CD4-positive, alpha-beta memory T cell (primary cell): ENCODE data around the gene ATP9B. TPM values are rescaled to one million over a fixed set of nuclear protein-coding genes. Genes with fewer than 3 reads are reported as not detected.
"Not testable (repeated sequence)": the region's sequence is repeated elsewhere in the genome, so short reads cannot be mapped to it uniquely, and the experiment has no call there.

Experiments
- CTCF ChIA-PET: fragments of 350-600 bp; sonication (Branson Sonifier 250); formaldehyde crosslinking; loops from one replicate; lab custom pipeline; 2021; ENCODE audit warnings: inconsistent platforms; ENCODE audit not compliant: partially characterized antibody; lab: Charles Lee
- POLR2A ChIA-PET: fragments of 350-600 bp; sonication (Branson Sonifier 250); formaldehyde crosslinking; loops from one replicate; lab custom pipeline; 2021; ENCODE audit not compliant: partially characterized antibody; lab: Charles Lee
- DNase-seq, 5 donors: peaks; one replicate each; pipeline versions ENCODE4 v3.0.0 to v3.0.0-alpha.2; 2020 to 2022; ENCODE audit warnings: mixed read lengths in 1 of 5
- H3K27ac ChIP-seq: one replicate; pipeline ENCODE4 v1.7.0; 2013; ENCODE audit warnings: low read depth, low read length
- H3K27me3 ChIP-seq: 2 replicates; pipeline ENCODE4 v1.7.0; 2013; ENCODE audit warnings: mild to moderate bottlenecking, low read length, moderate library complexity; ENCODE audit not compliant: insufficient read depth
- H3K36me3 ChIP-seq: 2 replicates; pipeline ENCODE4 v1.7.0; 2013; ENCODE audit warnings: mild to moderate bottlenecking, low read length, moderate library complexity; ENCODE audit not compliant: insufficient read depth
- H3K4me1 ChIP-seq: 2 replicates; pipeline ENCODE4 v1.7.0; 2013; ENCODE audit warnings: mild to moderate bottlenecking, low read length, moderate library complexity; ENCODE audit not compliant: insufficient read depth
- H3K4me3 ChIP-seq, 2 donors: one replicate each; pipeline ENCODE4 v1.7.0; 2013; ENCODE audit warnings: low read length in 2 of 2, mild to moderate bottlenecking in 1 of 2
- H3K9me3 ChIP-seq, 2 donors: one replicate each; pipeline ENCODE4 v1.7.0; 2013; ENCODE audit warnings: low read length in 2 of 2, control low read depth in 1 of 2; ENCODE audit not compliant: control insufficient read depth in 1 of 2
- H3K27ac Mint-ChIP-seq, 7 donors: one replicate each; pipeline ENCODE4 v1.8.0; 2020 to 2021; ENCODE audit warnings: mixed read lengths in 7 of 7, mild to moderate bottlenecking in 6 of 7, inconsistent platforms in 3 of 7, moderate library complexity in 3 of 7
- H3K27me3 Mint-ChIP-seq, 2 donors: one replicate each; pipeline ENCODE4 v1.8.0; 2020 to 2021; ENCODE audit warnings: mixed read lengths in 2 of 2
- H3K36me3 Mint-ChIP-seq, 2 donors: one replicate each; pipeline ENCODE4 v1.8.0; 2020 to 2021; ENCODE audit warnings: mixed read lengths in 2 of 2, inconsistent platforms in 1 of 2, mild to moderate bottlenecking in 1 of 2
- H3K4me1 Mint-ChIP-seq, 4 donors: one replicate each; pipeline ENCODE4 v1.8.0; 2020 to 2021; ENCODE audit warnings: mixed read lengths in 4 of 4, mild to moderate bottlenecking in 1 of 4
- H3K4me3 Mint-ChIP-seq, 8 donors: one replicate each; pipeline ENCODE4 v1.8.0; 2020 to 2021; ENCODE audit warnings: mixed read lengths in 8 of 8, mild to moderate bottlenecking in 7 of 8, moderate library complexity in 6 of 8, inconsistent platforms in 3 of 8
- H3K9me3 Mint-ChIP-seq, 8 donors: one replicate each; pipeline ENCODE4 v1.8.0; 2020 to 2021; ENCODE audit warnings: mixed read lengths in 8 of 8, mild to moderate bottlenecking in 5 of 8, inconsistent platforms in 3 of 8, moderate library complexity in 1 of 8
- intact Hi-C: fragments of 100-400 bp; cut with micrococcal nuclease; formaldehyde crosslinking; loops from one replicate; pipeline ENCODE4 v1.15.1; 2023
- polyA plus RNA-seq, 2 donors: library from polyadenylated mRNA; unstranded; fragments of 300-500 nt; fragmentation: Illumina TruSeq; gene quantifications; one replicate each; pipeline ENCODE4 v1.2.3, GENCODE V29; 2021
- total RNA-seq, 2 experiments: library from RNA; stranded (reverse); gene quantifications; one replicate each; pipeline ENCODE4 v1.2.3, GENCODE V29; 2021

Gene ATP9B
- total and polyA plus RNA-seq, 4 experiments from 2014 or later: 11.8 to 76.4 (median 49.9) TPM

GRCh38 chr18:79322441-79322840 is 253.2 kb downstream of the ATP9B start:
- peaks cover 10% of the 10 kb centered on the region for H3K4me1 ChIP-seq
- no peak for DNase-seq
- intact Hi-C loops: no loop called here
- H3K36me3 Mint-ChIP-seq: peaks cover 35 to 38% of the 10 kb centered on the region in 2 donors
- ChIA-PET CTCF (no interaction called here), POLR2A (no interaction called here)
- H3K9me3 Mint-ChIP-seq: no peaks in the 10 kb centered on the region
- no peak overlapping the region for H3K4me3 Mint-ChIP-seq
- H3K36me3 ChIP-seq: peaks cover 3% of the 10 kb centered on the region
- H3K9me3 ChIP-seq: no peaks in the 10 kb centered on the region
- H3K27me3 Mint-ChIP-seq: no peaks in the 10 kb centered on the region
- no peak overlapping the region for H3K4me3 ChIP-seq
- H3K4me1 Mint-ChIP-seq: peaks cover 14 to 21% (median 17%) of the 10 kb centered on the region in 4 donors
- peak overlapping the region in 1 of 7 donors; percentile 46 for H3K27ac Mint-ChIP-seq
- H3K27ac ChIP-seq: no peak overlapping the region
- no peaks in the 10 kb centered on the region for H3K27me3 ChIP-seq

- Histone ChIP-seq H3K27me3 (no peaks in the 10 kb centered on the region), H3K36me3 (peaks cover 3% of the 10 kb centered on the region), H3K4me1 (peaks cover under 1% of the 10 kb centered on the region), H3K9me3 (no peaks in the 10 kb centered on the region), H3K27ac (no peak overlapping the region), H3K4me3 (no peak overlapping the region)
- Mint-ChIP-seq H3K27me3 (no peaks in the 10 kb centered on the region), H3K27ac (no peak overlapping the region), H3K9me3 (no peaks in the 10 kb centered on the region), H3K36me3 (peaks cover 30 to 35% of the 10 kb centered on the region in 2 donors), H3K4me3 (no peak overlapping the region), H3K4me1 (peaks cover 4 to 16% (median 8%) of the 10 kb centered on the region in 4 donors)
- ChIA-PET CTCF (no interaction called here), POLR2A (no interaction called here)
- intact Hi-C loops: no loop called here
- no peak for DNase-seq
These were observed 254.3 kb downstream of the ATP9B start for GRCh38 chr18:79323471-79323870.

- no peaks in the 10 kb centered on the region for H3K9me3 Mint-ChIP-seq
- CTCF ChIA-PET: no interaction called here
- Histone ChIP-seq H3K4me3 (no peak overlapping the region), H3K36me3 (peaks cover 14% of the 10 kb centered on the region), H3K27me3 (no peaks in the 10 kb centered on the region), H3K9me3 (no peaks in the 10 kb centered on the region), H3K27ac (no peak overlapping the region), H3K4me1 (no peaks in the 10 kb centered on the region)
- H3K4me3 Mint-ChIP-seq: no peak overlapping the region
- POLR2A ChIA-PET: no interaction called here
- intact Hi-C loops: no loop called here
- peaks cover 0 to 12% (median 5%) of the 10 kb centered on the region in 4 donors for H3K4me1 Mint-ChIP-seq
- no peaks in the 10 kb centered on the region for H3K27me3 Mint-ChIP-seq
- DNase-seq: no peak
- peak overlapping the region; percentile 7 to 81 (median 48) for H3K27ac Mint-ChIP-seq
- peaks cover 31 to 32% of the 10 kb centered on the region in 2 donors for H3K36me3 Mint-ChIP-seq
These were observed 257.4 kb downstream of the ATP9B start for GRCh38 chr18:79326413-79327198.

GRCh38 chr18:79327199-79327721 is 258.1 kb downstream of the ATP9B start:
- Histone ChIP-seq H3K27ac (no peak overlapping the region), H3K27me3 (no peaks in the 10 kb centered on the region), H3K36me3 (peaks cover 14% of the 10 kb centered on the region), H3K4me1 (no peaks in the 10 kb centered on the region), H3K9me3 (no peaks in the 10 kb centered on the region), H3K4me3 (no peak overlapping the region)
- ChIA-PET CTCF (no interaction called here), POLR2A (no interaction called here)
- no peaks in the 10 kb centered on the region for H3K9me3 Mint-ChIP-seq
- H3K4me1 Mint-ChIP-seq: peaks cover 0 to 9% (median 5%) of the 10 kb centered on the region in 4 donors
- no peak overlapping the region for H3K4me3 Mint-ChIP-seq
- peak overlapping the region in 3 of 7 donors; percentile 49 to 69 (median 64) for H3K27ac Mint-ChIP-seq
- H3K27me3 Mint-ChIP-seq: no peaks in the 10 kb centered on the region
- DNase-seq: no peak
- H3K36me3 Mint-ChIP-seq: peaks cover 25 to 28% of the 10 kb centered on the region in 2 donors
- intact Hi-C loops: no loop called here

- H3K9me3 Mint-ChIP-seq, H3K27me3 Mint-ChIP-seq, intact Hi-C loops, DNase-seq, H3K4me3 ChIP-seq, POLR2A ChIA-PET, H3K4me1 ChIP-seq, H3K27me3 ChIP-seq, H3K4me1 Mint-ChIP-seq, H3K27ac ChIP-seq, CTCF ChIA-PET, H3K9me3 ChIP-seq: not testable (repeated sequence)
- H3K36me3 ChIP-seq: peaks cover 19% of the 10 kb centered on the region
- Mint-ChIP-seq H3K36me3 (peaks cover 22 to 32% of the 10 kb centered on the region in 2 donors), H3K27ac (peak overlapping the region in 2 of 7 donors; percentile 55 to 76), H3K4me3 (peak overlapping the region in 1 of 8 donors; percentile 6)
These were observed 258.7 kb downstream of the ATP9B start for GRCh38 chr18:79327915-79328314.

GRCh38 chr18:79328887-79329286 is 259.7 kb downstream of the ATP9B start:
- DNase-seq: no peak
- Mint-ChIP-seq H3K27ac (no peak overlapping the region), H3K4me3 (no peak overlapping the region), H3K4me1 (peaks cover 0 to 9% (median 3%) of the 10 kb centered on the region in 4 donors), H3K9me3 (no peaks in the 10 kb centered on the region), H3K36me3 (peaks cover 29 to 35% of the 10 kb centered on the region in 2 donors), H3K27me3 (no peaks in the 10 kb centered on the region)
- Histone ChIP-seq H3K27ac (no peak overlapping the region), H3K4me3 (no peak overlapping the region), H3K27me3 (no peaks in the 10 kb centered on the region), H3K4me1 (no peaks in the 10 kb centered on the region), H3K36me3 (peaks cover 27% of the 10 kb centered on the region), H3K9me3 (no peaks in the 10 kb centered on the region)
- ChIA-PET CTCF (no interaction called here), POLR2A (no interaction called here)
- intact Hi-C loops: no loop called here

- POLR2A ChIA-PET: no interaction called here
- H3K36me3 ChIP-seq: peaks cover 27% of the 10 kb centered on the region
- CTCF ChIA-PET: no interaction called here
These were observed 260.6 kb downstream of the ATP9B start for GRCh38 chr18:79329786-79330185.

More at GRCh38 chr18:79329786-79330185, 260.6 kb downstream of the ATP9B start:
- Mint-ChIP-seq H3K4me1 (peaks cover 0 to 9% (median 3%) of the 10 kb centered on the region in 4 donors), H3K27me3 (no peaks in the 10 kb centered on the region), H3K36me3 (peaks cover 28 to 33% of the 10 kb centered on the region in 2 donors), H3K27ac (peak overlapping the region in 1 of 7 donors; percentile 14), H3K4me3 (no peak overlapping the region), H3K9me3 (no peaks in the 10 kb centered on the region)
- no peak overlapping the region for H3K4me3 ChIP-seq
- intact Hi-C loops: no loop called here
- DNase-seq: no peak
- H3K9me3 ChIP-seq: no peaks in the 10 kb centered on the region
- no peak overlapping the region for H3K27ac ChIP-seq
- H3K4me1 ChIP-seq: no peaks in the 10 kb centered on the region
- no peaks in the 10 kb centered on the region for H3K27me3 ChIP-seq
